ENCODE results near the gene POLE. TPM values are rescaled to one million over a fixed set of nuclear protein-coding genes. Genes with fewer than 3 reads are reported as not detected.

Gene POLE
- total and polyA plus RNA-seq, 9 of the 15 experiments (the other 6 are each of a cell fraction or from before 2014, with no cell fraction given): 2.4 to 154 (median 49.6) TPM

- BruUV-seq (replicated peaks): no TSS peak
- no peak overlapping the region for H3K9ac ChIP-seq (ENCODE audit: insufficient read depth in 1 of 2, low read depth in 2 of 2, low read length in 2 of 2)
- no peaks in the 10 kb centered on the region; the same call in 2 of the 3 replicates for H3K79me2 ChIP-seq (ENCODE audit: control insufficient read depth, insufficient read depth, low read length)
- no peak overlapping the region for H3K4me2 ChIP-seq (ENCODE audit: insufficient read depth, low read length)
- H2AFZ ChIP-seq (ENCODE audit: low read depth, low read length): no peak overlapping the region
- no peak overlapping the region for H3K27ac ChIP-seq (ENCODE audit: extremely low read depth, low read depth, low read length)
- H3K4me1 ChIP-seq (replicated peaks in 1 of 2; ENCODE audit: control insufficient read depth in 2 of 2, insufficient read depth in 2 of 2, low read length in 2 of 2): peaks cover 0 to 6% of the 10 kb centered on the region in 2 experiments; a peak in 2 of 5 replicates
- peaks cover 93% of the 10 kb centered on the region for H3K36me3 ChIP-seq (ENCODE audit: control insufficient read depth, insufficient read depth, low read length)
- H4K20me1 ChIP-seq (replicated peaks; ENCODE audit: control insufficient read depth, insufficient read depth, low read length): peaks cover 10% of the 10 kb centered on the region; the same call in 1 of the 2 replicates
- no peak for DNase-seq (ENCODE audit: extremely low read depth in 1 of 4, low spot score in 3 of 4)
- ChIA-PET POLR2A (interaction anchor here (0.6 kb wide), 1 partner anchor 110 kb away, joined by 3 read pairs; no protein-coding TSS in a partner anchor), CTCF (ENCODE audit: low intra/inter-chr PET ratio) (interaction anchor here (0.6 kb wide), 1 partner anchor 22 kb away, joined by 4 read pairs; no protein-coding TSS in a partner anchor)
- no peaks in the 10 kb centered on the region for H3K27me3 ChIP-seq (ENCODE audit: control insufficient read depth in 2 of 2, insufficient read depth in 2 of 2, low read length in 2 of 2)
- no peak for FAIRE-seq
- H3K9me3 ChIP-seq (replicated peaks; ENCODE audit: control insufficient read depth, insufficient read depth, low read depth, low read length): no peaks in the 10 kb centered on the region
- H3K4me3 ChIP-seq: no peak overlapping the region
- ATAC-seq: no peak
- TF ChIP-seq POLR2AphosphoS5 (IDR thresholded peaks at IDR 0.05; ENCODE audit: control insufficient read depth, insufficient read depth, low read depth, low read length) (peak; percentile 36; the same call in 1 of the 2 replicates), ZNF212 (CRISPR knock-in tag; IDR thresholded peaks at IDR 0.05) (no peak), CCAR2 (IDR thresholded peaks at IDR 0.05; ENCODE audit: low read depth, low read length) (no peak), ZNF668 (CRISPR knock-in tag; IDR thresholded peaks at IDR 0.05) (no peak), FOXM1 (IDR thresholded peaks at IDR 0.05; ENCODE audit: low read depth) (no peak), FOXM1 (CRISPR knock-in tag; IDR thresholded peaks at IDR 0.05; ENCODE audit: low read depth) (no peak), ZFP36 (IDR thresholded peaks at IDR 0.05; ENCODE audit: low read depth, low read length, partially characterized antibody) (no peak), MTA2 (IDR thresholded peaks at IDR 0.05; ENCODE audit: low read depth) (no peak)
- TF ChIP-seq, protein P1, sequence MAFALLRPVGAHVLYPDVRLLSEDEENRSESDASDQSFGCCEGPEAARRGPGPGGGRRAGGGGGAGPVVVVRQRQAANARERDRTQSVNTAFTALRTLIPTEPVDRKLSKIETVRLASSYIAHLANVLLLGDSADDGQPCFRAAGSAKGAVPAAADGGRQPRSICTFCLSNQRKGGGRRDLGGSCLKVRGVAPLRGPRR (CRISPR knock-in tag; IDR thresholded peaks at IDR 0.05): no peak
- intact Hi-C loops (cut with micrococcal nuclease): no loop called here
- WGBS (ENCODE audit: insufficient coverage, low coverage, missing lambda C conversion rate): 94% methylated on average over 12 of the region's 12 CpGs
- in situ Hi-C loops (cut with MboI): no loop called here
- H3K9me1 ChIP-seq (ENCODE audit: control insufficient read depth, insufficient read depth, low read length): no peaks in the 10 kb centered on the region
Measured at GRCh38 chr12:132639956-132640520, 47.1 kb downstream of the POLE start.
